ENCODE measurements around the gene DTL. TPM values are rescaled to one million over a fixed set of nuclear protein-coding genes. Genes with fewer than 3 reads are reported as not detected.

Gene DTL
- total RNA-seq, 1 experiment from 2014 or later = 41.0 TPM

DNA sequence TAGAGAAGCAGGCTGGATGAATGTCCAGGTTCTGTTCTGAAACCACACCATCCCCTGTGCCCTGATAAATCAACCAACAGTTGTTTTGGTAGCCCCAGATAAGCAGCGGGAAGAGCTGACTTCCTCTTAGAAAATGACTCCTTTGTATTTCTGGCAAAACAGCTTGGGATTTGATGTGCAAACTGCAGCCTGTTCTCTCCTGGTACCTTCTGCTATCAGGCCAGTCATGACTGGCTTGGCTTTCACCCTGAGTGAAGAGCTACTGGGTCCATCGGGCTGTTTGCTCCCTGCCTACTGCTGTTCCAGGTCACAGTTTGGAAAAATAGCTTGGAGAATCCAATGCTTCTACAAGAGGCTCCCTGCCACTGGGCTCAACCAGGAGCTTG lies 116.8 kb downstream of the DTL start:
- ChIA-PET CTCF (no interaction called here), RAD21 (ENCODE audit: low non-redundant PET in 1 of 2, low total read pairs in 2 of 2, uncharacterized antibody in 2 of 2, unreplicated experiment in 2 of 2) (no interaction called here)
- TF ChIP-seq, protein P1, sequence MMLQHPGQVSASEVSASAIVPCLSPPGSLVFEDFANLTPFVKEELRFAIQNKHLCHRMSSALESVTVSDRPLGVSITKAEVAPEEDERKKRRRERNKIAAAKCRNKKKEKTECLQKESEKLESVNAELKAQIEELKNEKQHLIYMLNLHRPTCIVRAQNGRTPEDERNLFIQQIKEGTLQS (IDR thresholded peaks at IDR 0.05) = no peak

GRCh38 chr1:212152869-212153268 lies 117.3 kb downstream of the DTL start:
- H3K9me3 ChIP-seq (ENCODE audit: control insufficient read depth in 1 of 2, insufficient read depth in 1 of 2, low read depth in 1 of 2, low read length in 2 of 2) = no peaks in the 10 kb centered on the region
- ChIA-PET RAD21 (ENCODE audit: low non-redundant PET in 1 of 2, low total read pairs in 2 of 2, uncharacterized antibody in 2 of 2, unreplicated experiment in 2 of 2) (no interaction called here), CTCF (no interaction called here), POLR2A (no interaction called here)
- no peak overlapping the region for H3K4me2 ChIP-seq (ENCODE audit: low read length)
- no peak overlapping the region for H3K27ac ChIP-seq (ENCODE audit: low read depth, low read length)
- no peaks in the 10 kb centered on the region for H3K36me3 ChIP-seq (ENCODE audit: control insufficient read depth in 1 of 2, insufficient read depth in 2 of 2, low read length in 2 of 2)
- no peak overlapping the region for H3K9ac ChIP-seq (ENCODE audit: low read length)
- H3K9me2 ChIP-seq (ENCODE audit: insufficient read depth) = no peaks in the 10 kb centered on the region
- H3K27me3 ChIP-seq (ENCODE audit: insufficient read depth, low read length) = no peaks in the 10 kb centered on the region
- no peaks in the 10 kb centered on the region for H3K4me1 ChIP-seq (ENCODE audit: control insufficient read depth in 1 of 2, insufficient read depth in 2 of 2, low read length in 2 of 2)
- H2AFZ ChIP-seq (ENCODE audit: low read depth, low read length, poor library complexity, severe bottlenecking) = no peak overlapping the region
- H3K79me2 ChIP-seq (ENCODE audit: insufficient read depth, low read length) = no peaks in the 10 kb centered on the region
- no peak overlapping the region for H3K4me3 ChIP-seq (replicated peaks in 1 of 2; ENCODE audit: low read depth in 1 of 2, low read length in 2 of 2)
- H4K20me1 ChIP-seq (ENCODE audit: insufficient read depth) = no peaks in the 10 kb centered on the region
- DNase-seq (ENCODE audit: low read depth, low spot score) (no peak), ATAC-seq (no peak)
- BruUV-seq (replicated peaks) = no TSS peak
- intact Hi-C loops (cut with micrococcal nuclease) = no loop called here
- TF ChIP-seq, protein P2, sequence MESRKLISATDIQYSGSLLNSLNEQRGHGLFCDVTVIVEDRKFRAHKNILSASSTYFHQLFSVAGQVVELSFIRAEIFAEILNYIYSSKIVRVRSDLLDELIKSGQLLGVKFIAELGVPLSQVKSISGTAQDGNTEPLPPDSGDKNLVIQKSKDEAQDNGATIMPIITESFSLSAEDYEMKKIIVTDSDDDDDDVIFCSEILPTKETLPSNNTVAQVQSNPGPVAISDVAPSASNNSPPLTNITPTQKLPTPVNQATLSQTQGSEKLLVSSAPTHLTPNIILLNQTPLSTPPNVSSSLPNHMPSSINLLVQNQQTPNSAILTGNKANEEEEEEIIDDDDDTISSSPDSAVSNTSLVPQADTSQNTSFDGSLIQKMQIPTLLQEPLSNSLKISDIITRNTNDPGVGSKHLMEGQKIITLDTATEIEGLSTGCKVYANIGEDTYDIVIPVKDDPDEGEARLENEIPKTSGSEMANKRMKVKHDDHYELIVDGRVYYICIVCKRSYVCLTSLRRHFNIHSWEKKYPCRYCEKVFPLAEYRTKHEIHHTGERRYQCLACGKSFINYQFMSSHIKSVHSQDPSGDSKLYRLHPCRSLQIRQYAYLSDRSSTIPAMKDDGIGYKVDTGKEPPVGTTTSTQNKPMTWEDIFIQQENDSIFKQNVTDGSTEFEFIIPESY (IDR thresholded peaks at IDR 0.05; ENCODE audit: extremely low read depth, insufficient replicate concordance, low read length) = no peak
- TF ChIP-seq EGR1 (IDR thresholded peaks at IDR 0.05; ENCODE audit: low read depth) (no peak), RAD21 (IDR thresholded peaks at IDR 0.05; ENCODE audit: low read depth) (no peak), ELF1 (IDR thresholded peaks at IDR 0.05; ENCODE audit: borderline replicate concordance, low read depth) (no peak), CBX3 (IDR thresholded peaks at IDR 0.05; ENCODE audit: low read depth) (no peak), TCF7L2 (IDR thresholded peaks at IDR 0.05; ENCODE audit: borderline replicate concordance, extremely low read depth, insufficient read depth, insufficient read length) (no peak), FOSL1 (IDR thresholded peaks at IDR 0.05; ENCODE audit: low read depth) (no peak), SP1 (IDR thresholded peaks at IDR 0.05; ENCODE audit: low read depth) (no peak), EZH2 (IDR thresholded peaks at IDR 0.05) (no peak), ZFX (IDR thresholded peaks at IDR 0.05) (no peak), POLR2A (IDR thresholded peaks at IDR 0.05; ENCODE audit: borderline replicate concordance, extremely low read depth, insufficient read depth, insufficient read length) (no peak), ZNF274 (IDR thresholded peaks at IDR 0.05; ENCODE audit: low read depth, low read length) (no peak), EZH2phosphoT487 (IDR thresholded peaks at IDR 0.05; ENCODE audit: borderline replicate concordance) (no peak), SIN3A (IDR thresholded peaks at IDR 0.05; ENCODE audit: low read depth) (no peak)
- TF ChIP-seq, protein P3, sequence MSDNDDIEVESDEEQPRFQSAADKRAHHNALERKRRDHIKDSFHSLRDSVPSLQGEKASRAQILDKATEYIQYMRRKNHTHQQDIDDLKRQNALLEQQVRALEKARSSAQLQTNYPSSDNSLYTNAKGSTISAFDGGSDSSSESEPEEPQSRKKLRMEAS (IDR thresholded peaks at IDR 0.05) = no peak
- TF ChIP-seq, protein P4, sequence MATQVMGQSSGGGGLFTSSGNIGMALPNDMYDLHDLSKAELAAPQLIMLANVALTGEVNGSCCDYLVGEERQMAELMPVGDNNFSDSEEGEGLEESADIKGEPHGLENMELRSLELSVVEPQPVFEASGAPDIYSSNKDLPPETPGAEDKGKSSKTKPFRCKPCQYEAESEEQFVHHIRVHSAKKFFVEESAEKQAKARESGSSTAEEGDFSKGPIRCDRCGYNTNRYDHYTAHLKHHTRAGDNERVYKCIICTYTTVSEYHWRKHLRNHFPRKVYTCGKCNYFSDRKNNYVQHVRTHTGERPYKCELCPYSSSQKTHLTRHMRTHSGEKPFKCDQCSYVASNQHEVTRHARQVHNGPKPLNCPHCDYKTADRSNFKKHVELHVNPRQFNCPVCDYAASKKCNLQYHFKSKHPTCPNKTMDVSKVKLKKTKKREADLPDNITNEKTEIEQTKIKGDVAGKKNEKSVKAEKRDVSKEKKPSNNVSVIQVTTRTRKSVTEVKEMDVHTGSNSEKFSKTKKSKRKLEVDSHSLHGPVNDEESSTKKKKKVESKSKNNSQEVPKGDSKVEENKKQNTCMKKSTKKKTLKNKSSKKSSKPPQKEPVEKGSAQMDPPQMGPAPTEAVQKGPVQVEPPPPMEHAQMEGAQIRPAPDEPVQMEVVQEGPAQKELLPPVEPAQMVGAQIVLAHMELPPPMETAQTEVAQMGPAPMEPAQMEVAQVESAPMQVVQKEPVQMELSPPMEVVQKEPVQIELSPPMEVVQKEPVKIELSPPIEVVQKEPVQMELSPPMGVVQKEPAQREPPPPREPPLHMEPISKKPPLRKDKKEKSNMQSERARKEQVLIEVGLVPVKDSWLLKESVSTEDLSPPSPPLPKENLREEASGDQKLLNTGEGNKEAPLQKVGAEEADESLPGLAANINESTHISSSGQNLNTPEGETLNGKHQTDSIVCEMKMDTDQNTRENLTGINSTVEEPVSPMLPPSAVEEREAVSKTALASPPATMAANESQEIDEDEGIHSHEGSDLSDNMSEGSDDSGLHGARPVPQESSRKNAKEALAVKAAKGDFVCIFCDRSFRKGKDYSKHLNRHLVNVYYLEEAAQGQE (IDR thresholded peaks at IDR 0.05; ENCODE audit: low read depth) = no peak
- TF ChIP-seq, protein P1 (IDR thresholded peaks at IDR 0.05) = no peak

More for the DNA sequence above, 116.8 kb downstream of the DTL start:
- POLR2A ChIA-PET = no interaction called here
- Histone ChIP-seq H3K4me1 (ENCODE audit: control insufficient read depth in 1 of 2, insufficient read depth in 2 of 2, low read length in 2 of 2) (no peaks in the 10 kb centered on the region), H3K9ac (ENCODE audit: low read length) (no peak overlapping the region), H3K79me2 (ENCODE audit: insufficient read depth, low read length) (no peaks in the 10 kb centered on the region), H3K4me3 (replicated peaks in 1 of 2; ENCODE audit: low read depth in 1 of 2, low read length in 2 of 2) (no peak overlapping the region), H3K9me3 (ENCODE audit: control insufficient read depth in 1 of 2, insufficient read depth in 1 of 2, low read depth in 1 of 2, low read length in 2 of 2) (no peaks in the 10 kb centered on the region), H2AFZ (ENCODE audit: low read depth, low read length, poor library complexity, severe bottlenecking) (no peak overlapping the region), H3K27me3 (ENCODE audit: insufficient read depth, low read length) (no peaks in the 10 kb centered on the region), H4K20me1 (ENCODE audit: insufficient read depth) (no peaks in the 10 kb centered on the region), H3K27ac (ENCODE audit: low read depth, low read length) (no peak overlapping the region), H3K4me2 (ENCODE audit: low read length) (no peak overlapping the region), H3K36me3 (ENCODE audit: control insufficient read depth in 1 of 2, insufficient read depth in 2 of 2, low read length in 2 of 2) (no peaks in the 10 kb centered on the region), H3K9me2 (ENCODE audit: insufficient read depth) (no peaks in the 10 kb centered on the region)
- DNase-seq (ENCODE audit: low read depth, low spot score) (no peak), ATAC-seq (no peak)
- BruUV-seq (replicated peaks) = no TSS peak
- intact Hi-C loops (cut with micrococcal nuclease) = no loop called here

All from HCT116 (cell line).